K562 (cell line): Measurements from ENCODE around the gene PUS7L. TPM values are rescaled to one million over a fixed set of nuclear protein-coding genes. Genes with fewer than 3 reads are reported as not detected.

ENCODE experiments used
- CHD7 ChIP-seq: fragments of 200-600 bp; sonication (generic); IDR thresholded peaks from one replicate; pipeline ENCODE4 v1.6.1; 2012; ENCODE audit warnings: mild to moderate bottlenecking, low read depth, low read length, inconsistent platforms
- HDAC1 ChIP-seq, 2 experiments: fragments of 450-650 bp; IDR thresholded peaks; 2 replicates each; pipeline ENCODE4 v1.6.1; 2016 to 2017; ENCODE audit warnings: inconsistent platforms in 1 of 2, mild to moderate bottlenecking in 1 of 2, moderate library complexity in 1 of 2
- MEF2A ChIP-seq: IDR thresholded peaks from 2 replicates; pipeline ENCODE4 v1.6.1; 2011; ENCODE audit warnings: low read depth, mild to moderate bottlenecking, low read length, moderate library complexity; ENCODE audit not compliant: control insufficient read depth
- NFXL1 ChIP-seq: fragments of 450-650 bp; formaldehyde crosslinking; IDR thresholded peaks from 2 replicates; pipeline ENCODE4 v1.4.0; 2021; ENCODE audit warnings: mild to moderate bottlenecking
- PPARD ChIP-seq: fragments of 250-450 bp; sonication (Bioruptor Pico); IDR thresholded peaks from 2 replicates; pipeline ENCODE4 v1.8.0; 2022; ENCODE audit warnings: inconsistent platforms, mild to moderate bottlenecking, moderate library complexity
- RAD21 ChIP-seq, 2 experiments: fragments of 250-450 bp in 1 of 2; fragments of 450-650 bp in 1 of 2; sonication (Bioruptor Pico) in 1 of 2; formaldehyde crosslinking in 1 of 2; IDR thresholded peaks in 1 of 2; conservative IDR thresholded peaks in 1 of 2; 2 replicates each; pipeline versions ENCODE4 v1.4.0 to v1.8.0; 2020 to 2022; ENCODE audit warnings: mild to moderate bottlenecking in 2 of 2, moderate library complexity in 1 of 2
- THRB ChIP-seq: fragments of 450-650 bp; formaldehyde crosslinking; conservative IDR thresholded peaks from 2 replicates; pipeline ENCODE4 v1.4.0; 2022; ENCODE audit warnings: mild to moderate bottlenecking, missing genetic modification characterization
- ZNF41 ChIP-seq: fragments of 250-450 bp; sonication (Bioruptor Pico); conservative IDR thresholded peaks from 2 replicates; pipeline ENCODE4 v1.4.0; 2020; ENCODE audit warnings: mild to moderate bottlenecking
- ZNF639 ChIP-seq, 2 experiments: fragments of 200-800 bp in 1 of 2; sonication (Bioruptor generic) in 1 of 2; sonication (generic) in 1 of 2; formaldehyde crosslinking in 1 of 2; IDR thresholded peaks in 1 of 2; conservative IDR thresholded peaks in 1 of 2; 2 replicates each; pipeline versions ENCODE4 v1.5.0 to v1.6.1; 2016 to 2020; ENCODE audit warnings: missing compliant biosample characterization in 1 of 2, missing genetic modification characterization in 1 of 2, missing genetic modification reagents in 1 of 2
- polyA plus RNA-seq, 8 experiments: library from polyadenylated mRNA; depleted of rRNA in 4 of 8; stranded (reverse) in 5 of 8; unstranded in 3 of 8; fragments of >200 nt; fragmentation: Nextera tagmentation in 2 of 8; fragmentation: Illumina TruSeq in 1 of 8; extraction: Ambion mirVana in 2 of 8; extraction: Trizol in 1 of 8; gene quantifications; 2 replicates each; pipeline versions ENCODE4 v1.2.1 to v1.2.3, GENCODE V29; 2011 to 2014; ENCODE audit warnings: inconsistent platforms in 1 of 8, missing spikeins in 1 of 8
- total RNA-seq, 7 experiments: library from RNA; depleted of rRNA in 6 of 7; stranded (reverse); fragments of >200 nt in 6 of 7; fragmentation: Illumina TruSeq in 2 of 7; extraction: Trizol in 2 of 7; gene quantifications; 2 replicates each; pipeline versions ENCODE4 v1.2.1 to v1.2.3, GENCODE V29; 2011 to 2021; ENCODE audit warnings: low replicate concordance in 1 of 7

Gene PUS7L
- total and polyA plus RNA-seq, 9 of the 15 experiments (the other 6 are each of a cell fraction or from before 2014, with no cell fraction given) = 10.8 to 53.3 (median 25.2) TPM

GRCh38 chr12:43758728-43759563 lies at the start of gene PUS7L, which contains the start of gene IRAK4 (continued):
- TF ChIP-seq ZNF41 (no peak), NFXL1 (CRISPR knock-in tag) (no peak), PPARD (no peak), THRB (CRISPR knock-in tag) (no peak), ZNF639 (CRISPR knock-in tag; conservative IDR thresholded peaks at IDR 0.05 in 1 of 2, IDR thresholded peaks at IDR 0.05 in 1 of 2) (no peak), HDAC1 (IDR thresholded peaks at IDR 0.05) (peak in 1 of 2 experiments; percentile 25; a peak in 1 of 4 replicates), MEF2A (no peak), CHD7 (no peak), RAD21 (CRISPR knock-in tag; conservative IDR thresholded peaks at IDR 0.05 in 1 of 2, IDR thresholded peaks at IDR 0.05 in 1 of 2) (peak; percentile 15 to 32; a peak in 2 of 4 replicates)
